Choroid plexus epithelial cell (primary cell): ENCODE data around the gene TAF3.

ENCODE experiments used
- DNase-seq: peaks from one replicate; pipeline ENCODE4 v3.0.0-alpha.2; 2010; ENCODE audit warnings: low read depth
- H3K4me3 ChIP-seq: 2 replicates; pipeline ENCODE4 v1.5.1; 2011; ENCODE audit warnings: low read depth, mild to moderate bottlenecking, control low read depth, low read length, moderate library complexity
- TF ChIP-seq, protein P1 (sequence below): conservative IDR thresholded peaks from 2 replicates; pipeline ENCODE4 v1.5.1; 2011; ENCODE audit warnings: low read depth, mild to moderate bottlenecking, control low read depth, inconsistent platforms, low read length, moderate library complexity

TAF3 gene

GRCh38 chr10:8049865-8050555 lies 231.7 kb downstream of the TAF3 start:
- DNase-seq = no peak
- peak overlapping the region; percentile 22 for H3K4me3 ChIP-seq
- TF ChIP-seq, protein P1, sequence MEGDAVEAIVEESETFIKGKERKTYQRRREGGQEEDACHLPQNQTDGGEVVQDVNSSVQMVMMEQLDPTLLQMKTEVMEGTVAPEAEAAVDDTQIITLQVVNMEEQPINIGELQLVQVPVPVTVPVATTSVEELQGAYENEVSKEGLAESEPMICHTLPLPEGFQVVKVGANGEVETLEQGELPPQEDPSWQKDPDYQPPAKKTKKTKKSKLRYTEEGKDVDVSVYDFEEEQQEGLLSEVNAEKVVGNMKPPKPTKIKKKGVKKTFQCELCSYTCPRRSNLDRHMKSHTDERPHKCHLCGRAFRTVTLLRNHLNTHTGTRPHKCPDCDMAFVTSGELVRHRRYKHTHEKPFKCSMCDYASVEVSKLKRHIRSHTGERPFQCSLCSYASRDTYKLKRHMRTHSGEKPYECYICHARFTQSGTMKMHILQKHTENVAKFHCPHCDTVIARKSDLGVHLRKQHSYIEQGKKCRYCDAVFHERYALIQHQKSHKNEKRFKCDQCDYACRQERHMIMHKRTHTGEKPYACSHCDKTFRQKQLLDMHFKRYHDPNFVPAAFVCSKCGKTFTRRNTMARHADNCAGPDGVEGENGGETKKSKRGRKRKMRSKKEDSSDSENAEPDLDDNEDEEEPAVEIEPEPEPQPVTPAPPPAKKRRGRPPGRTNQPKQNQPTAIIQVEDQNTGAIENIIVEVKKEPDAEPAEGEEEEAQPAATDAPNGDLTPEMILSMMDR = no peak

DNA sequence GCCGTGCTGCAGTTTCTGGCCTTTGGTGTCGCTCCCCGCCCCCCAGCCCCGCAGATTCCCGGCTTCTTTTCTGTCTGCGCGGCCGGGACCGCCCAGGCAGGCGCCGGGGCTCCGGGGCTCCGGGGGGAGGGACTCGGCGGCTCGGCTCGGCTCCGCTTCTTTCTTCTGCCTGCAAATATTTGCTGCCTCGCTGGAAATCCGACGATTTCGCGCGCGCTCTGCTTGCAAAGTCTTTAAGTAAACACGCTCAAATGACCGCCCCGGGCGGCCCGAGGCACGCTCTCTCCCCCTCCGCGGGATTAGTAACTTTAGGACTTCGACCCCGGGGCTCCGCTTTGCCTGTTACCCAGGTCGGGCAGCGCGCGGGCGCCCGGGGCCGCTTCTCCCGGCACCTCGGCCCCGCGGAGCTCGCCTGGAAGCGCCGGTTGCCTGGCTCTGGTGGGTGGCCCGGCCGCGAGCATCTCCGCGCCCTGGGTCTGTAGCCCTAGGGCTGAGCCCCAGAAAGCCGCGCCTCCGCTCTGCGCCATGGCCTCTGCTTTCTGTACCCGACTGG lies 232.3 kb downstream of the TAF3 start:
- TF ChIP-seq, protein P1 = no peak
- peak overlapping the region; percentile 22 for H3K4me3 ChIP-seq
- DNase-seq = peak; percentile 42

DNA sequence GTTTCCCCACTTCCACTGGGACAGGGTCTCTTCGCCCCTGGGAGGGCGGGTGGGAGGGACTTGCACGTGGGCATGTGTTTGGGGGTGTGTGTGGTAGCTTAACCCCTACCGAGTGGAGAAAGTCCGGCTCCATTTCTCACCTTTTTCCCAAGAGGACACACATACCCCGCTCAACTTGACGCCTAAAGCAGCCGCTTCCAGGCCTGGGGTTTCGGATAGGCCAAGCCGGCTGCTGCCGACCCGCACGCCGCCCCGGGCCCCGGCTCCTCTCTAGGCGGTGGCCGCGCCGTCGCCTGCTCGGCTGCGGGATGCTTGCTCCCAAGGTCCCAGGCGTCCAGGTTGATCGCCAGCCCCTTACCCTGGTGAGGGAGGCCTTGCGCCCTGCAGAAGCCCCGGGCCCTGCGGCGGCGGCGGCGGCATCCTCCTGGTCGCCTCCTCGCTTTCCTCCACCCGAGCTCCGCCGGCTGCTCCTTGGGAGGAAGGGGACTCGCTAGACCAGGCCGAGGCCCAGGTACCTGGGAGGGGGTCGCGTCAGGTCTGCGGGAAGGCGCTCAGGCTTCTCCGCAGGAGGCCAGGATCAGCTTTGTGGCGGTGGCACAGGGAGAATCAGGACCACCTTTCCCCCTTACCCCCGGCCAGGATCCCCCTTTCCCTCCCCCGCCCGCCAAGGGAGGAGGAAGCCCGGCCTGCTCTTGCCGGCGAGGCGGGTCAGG lies 233.0 kb downstream of the TAF3 start:
- H3K4me3 ChIP-seq = no peak overlapping the region
- DNase-seq = no peak
- TF ChIP-seq, protein P1 = no peak

DNA sequence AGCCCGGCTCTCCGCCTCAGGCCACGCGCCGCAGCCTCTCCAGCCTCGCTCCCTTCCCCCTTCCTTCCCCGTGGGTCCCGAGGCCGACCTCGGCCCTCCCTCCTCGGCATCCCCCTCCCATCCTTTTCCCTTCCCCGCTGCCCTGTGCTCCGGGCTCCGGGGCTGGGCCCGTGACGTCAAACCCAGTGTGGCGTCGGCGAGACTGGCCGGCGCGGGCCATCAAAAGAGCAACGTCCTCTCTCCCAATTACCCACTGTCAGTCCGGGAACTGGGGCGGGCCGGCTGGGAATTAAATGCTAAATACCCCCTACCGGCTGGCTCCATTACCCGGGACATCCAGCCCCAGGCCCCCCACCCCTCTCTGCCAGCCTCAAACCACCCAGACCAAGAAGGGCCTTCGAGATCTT lies 233.5 kb downstream of the TAF3 start:
- DNase-seq = no peak
- TF ChIP-seq, protein P1 = no peak
- no peak overlapping the region for H3K4me3 ChIP-seq

- TF ChIP-seq, protein P1 = no peak
- no peak for DNase-seq
- no peak overlapping the region for H3K4me3 ChIP-seq
Measured at GRCh38 chr10:8052341-8052955, 234.1 kb downstream of the TAF3 start.

DNA sequence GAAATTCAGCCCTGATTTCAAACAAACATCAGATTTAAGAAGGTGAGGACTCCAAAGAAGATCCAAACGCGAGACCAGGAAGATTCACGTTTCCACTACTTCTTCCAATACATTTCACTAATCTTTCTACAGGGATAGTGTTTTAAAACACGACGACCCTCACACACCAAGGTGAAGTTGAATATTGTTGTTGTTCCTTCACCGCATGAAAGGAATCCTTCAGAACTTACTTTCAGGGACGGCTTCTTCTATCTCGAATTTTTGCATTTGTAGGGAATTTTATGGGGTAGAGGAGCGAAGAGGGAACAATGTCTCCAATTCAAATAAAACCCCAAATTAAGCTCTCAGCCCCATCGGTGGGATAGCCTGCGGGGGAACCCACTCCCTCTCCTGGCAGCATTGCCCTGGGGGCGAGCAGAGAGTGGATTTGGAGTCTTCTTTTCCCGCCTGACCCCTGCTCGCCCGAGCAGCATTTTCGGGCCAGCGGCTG lies 234.7 kb downstream of the TAF3 start:
- no peak overlapping the region for H3K4me3 ChIP-seq
- DNase-seq = no peak
- TF ChIP-seq, protein P1 = no peak
